ENCODE data around the gene ABCC2. TPM values are rescaled to one million over a fixed set of nuclear protein-coding genes. Genes with fewer than 3 reads are reported as not detected.

The ABCC2 gene
- total RNA-seq, 1 experiment from 2014 or later, result 1.3 TPM

DNA sequence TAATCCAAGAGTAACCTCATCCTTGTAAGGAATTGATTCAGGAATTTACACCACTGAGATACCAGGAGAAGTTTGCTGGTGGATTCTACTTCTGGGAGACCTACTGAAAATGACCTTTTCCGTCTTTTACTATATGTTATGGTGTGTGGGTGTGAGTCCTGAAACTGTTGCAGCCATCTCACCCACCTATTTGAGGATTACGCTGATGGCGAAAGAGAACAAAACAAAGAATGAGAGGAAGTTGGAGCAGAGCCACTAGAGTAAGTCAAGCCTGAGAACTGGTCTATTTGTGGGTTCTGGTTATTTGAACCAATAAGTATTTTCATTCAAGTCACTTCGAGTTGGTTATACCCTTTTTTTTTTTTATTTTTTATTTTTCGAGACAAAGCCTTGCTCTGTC, 12.7 kb upstream of the ABCC2 start:
- Histone ChIP-seq H3K27me3 (replicated peaks; ENCODE audit: insufficient read depth, low read depth, low read length, poor library complexity) (no peaks in the 10 kb centered on the region), H3K4me1 (ENCODE audit: insufficient read depth, low read length, poor library complexity, severe bottlenecking) (peaks cover 7% of the 10 kb centered on the region), H3K27ac (ENCODE audit: low read depth, low read length, poor library complexity, severe bottlenecking) (no peak overlapping the region), H3K36me3 (ENCODE audit: insufficient read depth, low read length, poor library complexity, severe bottlenecking) (no peaks in the 10 kb centered on the region), H3K4me3 (ENCODE audit: low read depth, low read length, poor library complexity, severe bottlenecking) (no peak overlapping the region), H3K9me3 (ENCODE audit: low read depth, low read length, poor library complexity, severe bottlenecking) (no peaks in the 10 kb centered on the region)
- TF ChIP-seq, protein P1, sequence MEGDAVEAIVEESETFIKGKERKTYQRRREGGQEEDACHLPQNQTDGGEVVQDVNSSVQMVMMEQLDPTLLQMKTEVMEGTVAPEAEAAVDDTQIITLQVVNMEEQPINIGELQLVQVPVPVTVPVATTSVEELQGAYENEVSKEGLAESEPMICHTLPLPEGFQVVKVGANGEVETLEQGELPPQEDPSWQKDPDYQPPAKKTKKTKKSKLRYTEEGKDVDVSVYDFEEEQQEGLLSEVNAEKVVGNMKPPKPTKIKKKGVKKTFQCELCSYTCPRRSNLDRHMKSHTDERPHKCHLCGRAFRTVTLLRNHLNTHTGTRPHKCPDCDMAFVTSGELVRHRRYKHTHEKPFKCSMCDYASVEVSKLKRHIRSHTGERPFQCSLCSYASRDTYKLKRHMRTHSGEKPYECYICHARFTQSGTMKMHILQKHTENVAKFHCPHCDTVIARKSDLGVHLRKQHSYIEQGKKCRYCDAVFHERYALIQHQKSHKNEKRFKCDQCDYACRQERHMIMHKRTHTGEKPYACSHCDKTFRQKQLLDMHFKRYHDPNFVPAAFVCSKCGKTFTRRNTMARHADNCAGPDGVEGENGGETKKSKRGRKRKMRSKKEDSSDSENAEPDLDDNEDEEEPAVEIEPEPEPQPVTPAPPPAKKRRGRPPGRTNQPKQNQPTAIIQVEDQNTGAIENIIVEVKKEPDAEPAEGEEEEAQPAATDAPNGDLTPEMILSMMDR (conservative IDR thresholded peaks at IDR 0.05; ENCODE audit: low read depth, low read length), result no peak
- TF ChIP-seq EZH2 (IDR thresholded peaks at IDR 0.05; ENCODE audit: borderline replicate concordance, low read depth, low read length, poor library complexity, severe bottlenecking), result no peak
- CTCF ChIA-PET, result no interaction called here
- POLR2A ChIA-PET (ENCODE audit: low non-redundant PET), result no interaction called here
- BruUV-seq (replicated peaks), result no TSS peak
- no peak for DNase-seq (ENCODE audit: low spot score)
- intact Hi-C loops (cut with micrococcal nuclease; ENCODE audit: unreplicated experiment), result no loop called here

DNA sequence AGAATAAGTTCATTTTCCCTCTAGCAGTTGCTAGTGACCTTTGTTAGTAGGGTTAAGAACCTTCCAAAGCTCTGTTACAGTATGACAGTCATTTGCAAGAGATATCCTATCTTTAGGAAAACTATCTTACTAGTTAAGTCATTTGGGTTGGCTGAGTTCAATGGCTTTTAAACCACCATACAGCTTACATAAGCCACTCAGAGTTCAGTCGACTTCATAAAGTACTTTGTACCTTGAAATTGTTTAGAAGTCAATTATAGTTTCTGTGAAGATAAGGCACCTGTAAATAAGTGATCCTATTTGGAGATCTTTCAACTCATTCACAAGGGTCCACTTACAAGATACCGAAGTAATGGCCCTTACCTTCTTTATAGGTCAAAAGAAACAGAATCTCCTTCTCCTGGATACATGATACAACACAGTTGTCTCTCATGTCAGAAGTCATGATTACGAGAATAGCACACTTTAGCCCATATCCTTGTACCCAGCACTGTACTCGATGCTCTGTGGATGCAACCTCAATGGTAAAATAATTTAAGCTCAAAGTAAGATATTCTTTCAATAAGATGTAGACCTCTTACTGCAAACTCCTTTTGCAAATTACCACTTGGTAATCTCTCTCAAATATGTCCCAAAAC, 11.9 kb upstream of the ABCC2 start:
- ChIA-PET POLR2A (ENCODE audit: low non-redundant PET) (no interaction called here), CTCF (no interaction called here)
- H3K27me3 ChIP-seq (replicated peaks; ENCODE audit: insufficient read depth, low read depth, low read length, poor library complexity), result no peaks in the 10 kb centered on the region
- intact Hi-C loops (cut with micrococcal nuclease; ENCODE audit: unreplicated experiment), result no loop called here
- no peak overlapping the region for H3K27ac ChIP-seq (ENCODE audit: low read depth, low read length, poor library complexity, severe bottlenecking)
- H3K4me3 ChIP-seq (ENCODE audit: low read depth, low read length, poor library complexity, severe bottlenecking), result no peak overlapping the region
- peaks cover 8% of the 10 kb centered on the region for H3K4me1 ChIP-seq (ENCODE audit: insufficient read depth, low read length, poor library complexity, severe bottlenecking)
- no peaks in the 10 kb centered on the region for H3K36me3 ChIP-seq (ENCODE audit: insufficient read depth, low read length, poor library complexity, severe bottlenecking)
- no TSS peak for BruUV-seq (replicated peaks)
- TF ChIP-seq EZH2 (IDR thresholded peaks at IDR 0.05; ENCODE audit: borderline replicate concordance, low read depth, low read length, poor library complexity, severe bottlenecking), result no peak
- TF ChIP-seq, protein P1 (conservative IDR thresholded peaks at IDR 0.05; ENCODE audit: low read depth, low read length), result no peak
- no peaks in the 10 kb centered on the region for H3K9me3 ChIP-seq (ENCODE audit: low read depth, low read length, poor library complexity, severe bottlenecking)
- DNase-seq (ENCODE audit: low spot score), result no peak

DNA sequence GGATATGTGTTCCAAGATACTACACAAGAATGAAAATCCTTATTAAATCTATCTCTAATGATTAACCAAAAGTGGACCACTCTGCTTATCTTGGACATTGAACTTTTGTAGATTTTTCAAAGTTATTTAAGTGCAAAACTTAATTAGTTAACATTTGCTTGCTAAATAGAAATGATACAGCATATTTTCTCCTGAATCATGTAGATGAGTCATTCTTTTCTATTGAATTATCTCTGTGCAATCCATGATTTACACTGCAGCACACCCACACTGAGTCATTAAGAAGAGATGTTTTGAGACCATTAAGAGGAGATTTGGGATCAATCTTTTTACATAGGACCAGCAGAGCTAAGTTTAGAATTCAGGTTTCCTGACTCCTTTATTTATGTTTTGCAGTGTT, 6.6 kb upstream of the ABCC2 start:
- ChIA-PET CTCF (no interaction called here), POLR2A (ENCODE audit: low non-redundant PET) (no interaction called here)
- Histone ChIP-seq H3K9me3 (ENCODE audit: low read depth, low read length, poor library complexity, severe bottlenecking) (no peaks in the 10 kb centered on the region), H3K27ac (ENCODE audit: low read depth, low read length, poor library complexity, severe bottlenecking) (no peak overlapping the region), H3K36me3 (ENCODE audit: insufficient read depth, low read length, poor library complexity, severe bottlenecking) (no peaks in the 10 kb centered on the region), H3K4me1 (ENCODE audit: insufficient read depth, low read length, poor library complexity, severe bottlenecking) (peaks cover 31% of the 10 kb centered on the region), H3K27me3 (replicated peaks; ENCODE audit: insufficient read depth, low read depth, low read length, poor library complexity) (no peaks in the 10 kb centered on the region), H3K4me3 (ENCODE audit: low read depth, low read length, poor library complexity, severe bottlenecking) (no peak overlapping the region)
- intact Hi-C loops (cut with micrococcal nuclease; ENCODE audit: unreplicated experiment), result no loop called here
- peak; percentile 77 for DNase-seq (ENCODE audit: low spot score)
- TF ChIP-seq, protein P1 (conservative IDR thresholded peaks at IDR 0.05; ENCODE audit: low read depth, low read length), result no peak
- no peak for TF ChIP-seq EZH2 (IDR thresholded peaks at IDR 0.05; ENCODE audit: borderline replicate concordance, low read depth, low read length, poor library complexity, severe bottlenecking)
- BruUV-seq (replicated peaks), result no TSS peak

All from A673 (cell line).